ENCODE measurements around the gene TMEM39A.

TMEM39A gene

DNA sequence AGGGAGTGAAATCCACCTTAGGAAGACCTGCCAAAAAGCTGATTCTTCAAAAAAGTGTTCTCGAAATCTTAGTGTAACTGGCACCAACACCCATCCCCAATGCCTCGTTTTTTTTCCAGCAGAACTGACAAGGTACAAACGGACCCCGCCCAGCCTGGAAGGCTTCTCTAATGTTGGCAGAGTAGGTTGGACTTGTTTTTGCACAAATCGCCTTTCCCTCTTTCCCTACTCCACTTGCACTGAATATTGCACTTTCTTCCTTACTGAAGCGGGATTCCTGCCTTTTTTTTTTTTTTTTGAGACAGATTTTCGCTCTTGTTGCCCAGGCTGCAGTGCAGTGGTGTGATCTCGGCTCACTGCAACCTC, 34.4 kb upstream of the TMEM39A start:
- TF ChIP-seq, protein P1, sequence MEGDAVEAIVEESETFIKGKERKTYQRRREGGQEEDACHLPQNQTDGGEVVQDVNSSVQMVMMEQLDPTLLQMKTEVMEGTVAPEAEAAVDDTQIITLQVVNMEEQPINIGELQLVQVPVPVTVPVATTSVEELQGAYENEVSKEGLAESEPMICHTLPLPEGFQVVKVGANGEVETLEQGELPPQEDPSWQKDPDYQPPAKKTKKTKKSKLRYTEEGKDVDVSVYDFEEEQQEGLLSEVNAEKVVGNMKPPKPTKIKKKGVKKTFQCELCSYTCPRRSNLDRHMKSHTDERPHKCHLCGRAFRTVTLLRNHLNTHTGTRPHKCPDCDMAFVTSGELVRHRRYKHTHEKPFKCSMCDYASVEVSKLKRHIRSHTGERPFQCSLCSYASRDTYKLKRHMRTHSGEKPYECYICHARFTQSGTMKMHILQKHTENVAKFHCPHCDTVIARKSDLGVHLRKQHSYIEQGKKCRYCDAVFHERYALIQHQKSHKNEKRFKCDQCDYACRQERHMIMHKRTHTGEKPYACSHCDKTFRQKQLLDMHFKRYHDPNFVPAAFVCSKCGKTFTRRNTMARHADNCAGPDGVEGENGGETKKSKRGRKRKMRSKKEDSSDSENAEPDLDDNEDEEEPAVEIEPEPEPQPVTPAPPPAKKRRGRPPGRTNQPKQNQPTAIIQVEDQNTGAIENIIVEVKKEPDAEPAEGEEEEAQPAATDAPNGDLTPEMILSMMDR (conservative IDR thresholded peaks at IDR 0.05; ENCODE audit: low read depth, low read length): no peak
- no peaks in the 10 kb centered on the region; the same call in 1 of the 2 replicates for H3K36me3 ChIP-seq (ENCODE audit: insufficient read depth)
- H4K20me1 ChIP-seq (ENCODE audit: insufficient read depth): no peaks in the 10 kb centered on the region
- H3K4me2 ChIP-seq: peak overlapping the region; percentile 38
- H2AFZ ChIP-seq (ENCODE audit: low read depth): peak overlapping the region; percentile 80
- peaks cover 15% of the 10 kb centered on the region for H3K4me1 ChIP-seq (ENCODE audit: low read depth, poor library complexity, severe bottlenecking)
- peak overlapping the region; percentile 93 for H3K9ac ChIP-seq
- no peaks in the 10 kb centered on the region for H3K27me3 ChIP-seq (ENCODE audit: insufficient read depth, low read depth)
- H3K4me3 ChIP-seq (IDR thresholded peaks at IDR 0.05; ENCODE audit: insufficient read depth, low read depth, low read length): peak overlapping the region; percentile 38
- peaks cover 12% of the 10 kb centered on the region; the same call in 1 of the 2 replicates for H3K79me2 ChIP-seq (ENCODE audit: insufficient read depth, low read depth)
- peak overlapping the region; percentile 87 for H3K27ac ChIP-seq

DNA sequence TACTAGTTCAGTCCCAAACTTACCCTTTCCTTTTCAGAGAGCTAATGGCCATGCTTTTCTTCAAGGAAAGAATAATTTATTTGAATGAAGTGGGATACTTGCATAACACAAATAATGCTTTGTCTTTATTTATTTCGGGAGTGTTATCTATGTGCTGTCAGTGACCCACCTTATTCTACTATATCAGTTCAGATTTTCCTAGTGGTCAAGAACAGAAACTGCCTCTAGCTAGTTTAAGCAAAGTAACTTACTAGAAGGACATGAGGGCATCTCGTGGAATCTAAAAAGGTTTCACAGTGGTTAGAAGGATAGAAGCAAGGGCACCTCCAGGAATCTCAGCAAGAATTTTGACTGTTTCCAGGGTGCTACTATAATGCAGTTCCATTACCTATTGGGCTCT, 31.2 kb upstream of the TMEM39A start:
- no peak overlapping the region for H2AFZ ChIP-seq (ENCODE audit: low read depth)
- H3K27me3 ChIP-seq (ENCODE audit: insufficient read depth, low read depth): no peaks in the 10 kb centered on the region
- no peak overlapping the region for H3K4me2 ChIP-seq
- H4K20me1 ChIP-seq (ENCODE audit: insufficient read depth): no peaks in the 10 kb centered on the region
- H3K36me3 ChIP-seq (ENCODE audit: insufficient read depth): no peaks in the 10 kb centered on the region; the same call in 1 of the 2 replicates
- H3K79me2 ChIP-seq (ENCODE audit: insufficient read depth, low read depth): peaks cover 6% of the 10 kb centered on the region; the same call in 1 of the 2 replicates
- H3K4me1 ChIP-seq (ENCODE audit: low read depth, poor library complexity, severe bottlenecking): peaks cover 6% of the 10 kb centered on the region
- H3K9ac ChIP-seq: no peak overlapping the region
- no peak overlapping the region for H3K27ac ChIP-seq
- TF ChIP-seq, protein P1 (conservative IDR thresholded peaks at IDR 0.05; ENCODE audit: low read depth, low read length): no peak
- H3K4me3 ChIP-seq (IDR thresholded peaks at IDR 0.05; ENCODE audit: insufficient read depth, low read depth, low read length): no peak overlapping the region

DNA sequence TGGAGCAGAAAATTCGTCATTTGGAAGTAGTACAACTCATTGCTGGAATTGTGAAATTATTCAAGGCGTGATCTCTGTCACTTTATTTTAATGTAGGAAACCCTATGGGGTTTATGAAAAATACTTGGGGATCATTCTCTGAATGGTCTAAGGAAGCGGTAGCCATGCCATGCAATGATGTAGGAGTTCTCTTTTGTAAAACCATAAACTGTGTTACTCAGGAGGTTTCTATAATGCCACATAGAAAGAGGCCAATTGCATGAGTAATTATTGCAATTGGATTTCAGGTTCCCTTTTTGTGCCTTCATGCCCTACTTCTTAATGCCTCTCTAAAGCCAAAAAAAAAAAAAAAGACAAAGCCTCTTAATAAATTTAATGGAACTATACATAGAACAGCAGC, 29.4 kb upstream of the TMEM39A start:
- Histone ChIP-seq H3K4me2 (no peak overlapping the region), H4K20me1 (ENCODE audit: insufficient read depth) (no peaks in the 10 kb centered on the region), H3K79me2 (ENCODE audit: insufficient read depth, low read depth) (no peaks in the 10 kb centered on the region), H3K27ac (no peak overlapping the region), H3K27me3 (ENCODE audit: insufficient read depth, low read depth) (no peaks in the 10 kb centered on the region), H3K4me3 (IDR thresholded peaks at IDR 0.05; ENCODE audit: insufficient read depth, low read depth, low read length) (no peak overlapping the region), H3K36me3 (ENCODE audit: insufficient read depth) (no peaks in the 10 kb centered on the region), H3K9ac (no peak overlapping the region), H2AFZ (ENCODE audit: low read depth) (no peak overlapping the region), H3K4me1 (ENCODE audit: low read depth, poor library complexity, severe bottlenecking) (no peaks in the 10 kb centered on the region)
- TF ChIP-seq, protein P1 (conservative IDR thresholded peaks at IDR 0.05; ENCODE audit: low read depth, low read length): no peak

DNA sequence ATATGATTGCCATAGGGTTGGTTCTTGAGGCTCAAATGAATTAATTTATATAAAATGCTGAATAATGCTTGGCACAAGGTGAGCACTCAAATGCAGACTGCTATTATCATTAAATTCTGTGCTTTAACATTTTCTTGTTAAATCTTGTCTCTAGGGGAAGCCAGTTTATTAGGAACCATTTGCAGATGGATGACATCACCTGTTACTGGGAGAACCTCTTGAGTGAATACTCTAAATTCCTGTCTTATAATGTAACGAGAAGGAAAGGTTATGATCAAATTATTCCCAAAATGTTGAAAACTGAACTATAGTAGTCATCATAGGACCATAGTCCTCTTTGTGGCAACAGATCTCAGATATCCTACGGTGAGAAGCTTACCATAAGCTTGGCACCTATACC, 28.7 kb upstream of the TMEM39A start:
- Histone ChIP-seq H3K27me3 (ENCODE audit: insufficient read depth, low read depth) (no peaks in the 10 kb centered on the region), H3K4me3 (IDR thresholded peaks at IDR 0.05; ENCODE audit: insufficient read depth, low read depth, low read length) (no peak overlapping the region), H4K20me1 (ENCODE audit: insufficient read depth) (no peaks in the 10 kb centered on the region), H3K79me2 (ENCODE audit: insufficient read depth, low read depth) (no peaks in the 10 kb centered on the region), H3K4me2 (no peak overlapping the region), H3K9ac (no peak overlapping the region), H2AFZ (ENCODE audit: low read depth) (no peak overlapping the region), H3K36me3 (ENCODE audit: insufficient read depth) (no peaks in the 10 kb centered on the region), H3K4me1 (ENCODE audit: low read depth, poor library complexity, severe bottlenecking) (no peaks in the 10 kb centered on the region), H3K27ac (no peak overlapping the region)
- TF ChIP-seq, protein P1 (conservative IDR thresholded peaks at IDR 0.05; ENCODE audit: low read depth, low read length): no peak
